Measurements from ENCODE around the gene GPR171.

DNA sequence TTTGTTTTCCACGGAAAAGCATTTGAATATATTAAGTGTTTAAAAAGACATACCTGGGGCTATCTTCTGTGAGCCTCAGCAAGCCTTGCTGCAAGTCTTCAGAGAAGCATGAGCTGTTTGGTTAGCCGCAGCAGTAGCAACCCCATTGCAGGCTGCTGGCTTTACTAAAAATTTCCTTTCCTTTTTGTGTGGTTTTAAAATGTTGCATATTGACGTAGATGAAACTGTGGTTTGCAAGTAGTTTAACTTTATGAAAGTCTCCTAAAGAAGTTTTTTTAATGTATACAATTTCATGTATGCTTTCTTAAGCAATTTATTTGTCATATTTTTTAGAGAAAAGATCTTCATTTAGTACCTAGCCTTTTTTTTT, at the start of gene GPR171:
- TF ChIP-seq CTCF (IDR thresholded peaks at IDR 0.05; ENCODE audit: extremely low read depth in 1 of 2, insufficient read depth in 1 of 2, low read depth in 1 of 2, low read length in 2 of 2) (no peak), EZH2 (IDR thresholded peaks at IDR 0.05; ENCODE audit: borderline replicate concordance, low read depth, low read length, severe bottlenecking) (no peak), GATA2 (IDR thresholded peaks at IDR 0.05; ENCODE audit: insufficient read depth, insufficient read length, low read depth, low read length) (no peak), POLR2A (IDR thresholded peaks at IDR 0.05; ENCODE audit: low read depth, low read length) (no peak), POLR2AphosphoS5 (IDR thresholded peaks at IDR 0.05; ENCODE audit: insufficient read depth, low read depth, low read length) (no peak), JUN (IDR thresholded peaks at IDR 0.05; ENCODE audit: borderline replicate concordance, insufficient read depth, insufficient read length, low read depth) (no peak), MYC (IDR thresholded peaks at IDR 0.05; ENCODE audit: low read depth, low read length) (no peak), FOS (IDR thresholded peaks at IDR 0.05; ENCODE audit: borderline replicate concordance, insufficient read depth, low read length) (no peak)
- TF ChIP-seq, protein P1, sequence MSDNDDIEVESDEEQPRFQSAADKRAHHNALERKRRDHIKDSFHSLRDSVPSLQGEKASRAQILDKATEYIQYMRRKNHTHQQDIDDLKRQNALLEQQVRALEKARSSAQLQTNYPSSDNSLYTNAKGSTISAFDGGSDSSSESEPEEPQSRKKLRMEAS (IDR thresholded peaks at IDR 0.05; ENCODE audit: insufficient read depth, insufficient read length), result no peak
